Nephron (organoid): Measurements from ENCODE around the gene AZU1.

Experiments
- H3K27ac Mint-ChIP-seq, 3 experiments: 2 replicates each; pipeline ENCODE4 v1.8.0; 2020; ENCODE audit warnings: mixed read lengths in 3 of 3, mild to moderate bottlenecking in 2 of 3, moderate library complexity in 1 of 3
- H3K27me3 Mint-ChIP-seq: 2 replicates; pipeline ENCODE4 v1.8.0; 2021; ENCODE audit warnings: low read depth, mild to moderate bottlenecking, moderate library complexity, mixed read lengths
- H3K36me3 Mint-ChIP-seq: 2 replicates; pipeline ENCODE4 v1.8.0; 2020; ENCODE audit warnings: low read depth, mixed read lengths
- H3K4me1 Mint-ChIP-seq: 2 replicates; pipeline ENCODE4 v1.8.0; 2020; ENCODE audit warnings: mixed read lengths
- H3K4me3 Mint-ChIP-seq, 3 experiments: 2 replicates each; pipeline ENCODE4 v1.8.0; 2020; ENCODE audit warnings: mild to moderate bottlenecking in 3 of 3, mixed read lengths in 3 of 3, moderate library complexity in 2 of 3
- H3K9me3 Mint-ChIP-seq: 2 replicates; pipeline ENCODE4 v1.8.0; 2020; ENCODE audit warnings: mixed read lengths
- CTCF ChIP-seq, 3 experiments: fragments of 200-600 bp; sonication (generic); IDR thresholded peaks; one replicate each; pipeline ENCODE4 v1.5.0; 2021; ENCODE audit warnings: antibody characterized with exemption in 3 of 3; ENCODE audit not compliant: unreplicated experiment in 3 of 3

Gene AZU1

GRCh38 chr19:867855-868457 lies 40.3 kb downstream of the AZU1 start:
- peaks cover 11% of the 10 kb centered on the region for H3K4me1 Mint-ChIP-seq
- H3K36me3 Mint-ChIP-seq = peaks cover 31% of the 10 kb centered on the region
- H3K9me3 Mint-ChIP-seq = no peaks in the 10 kb centered on the region

GRCh38 chr19:868458-869244 lies 41.0 kb downstream of the AZU1 start:
- peaks cover 31% of the 10 kb centered on the region for H3K36me3 Mint-ChIP-seq
- no peak for TF ChIP-seq CTCF (IDR thresholded peaks at IDR 0.05; ENCODE audit: unreplicated experiment in 3 of 3)
- no peak overlapping the region for H3K4me3 Mint-ChIP-seq
- H3K9me3 Mint-ChIP-seq = no peaks in the 10 kb centered on the region
- H3K4me1 Mint-ChIP-seq = peaks cover 11% of the 10 kb centered on the region
- H3K27me3 Mint-ChIP-seq = peaks cover 6% of the 10 kb centered on the region
- H3K27ac Mint-ChIP-seq = no peak overlapping the region

More at GRCh38 chr19:867855-868457, 40.3 kb downstream of the AZU1 start:
- Mint-ChIP-seq H3K27ac (no peak overlapping the region), H3K4me3 (no peak overlapping the region), H3K27me3 (peaks cover 13% of the 10 kb centered on the region)
- no peak for TF ChIP-seq CTCF (IDR thresholded peaks at IDR 0.05; ENCODE audit: unreplicated experiment in 3 of 3)

- peaks cover 31% of the 10 kb centered on the region for H3K36me3 Mint-ChIP-seq
- H3K4me1 Mint-ChIP-seq = peaks cover 11% of the 10 kb centered on the region
- peaks cover 3% of the 10 kb centered on the region for H3K27me3 Mint-ChIP-seq
- H3K27ac Mint-ChIP-seq = no peak overlapping the region
- H3K4me3 Mint-ChIP-seq = no peak overlapping the region
- H3K9me3 Mint-ChIP-seq = no peaks in the 10 kb centered on the region
- no peak for TF ChIP-seq CTCF (IDR thresholded peaks at IDR 0.05; ENCODE audit: unreplicated experiment in 3 of 3)
These were observed 41.9 kb downstream of the AZU1 start for GRCh38 chr19:869245-870177.

- TF ChIP-seq CTCF (IDR thresholded peaks at IDR 0.05; ENCODE audit: unreplicated experiment in 3 of 3) = no peak
- Mint-ChIP-seq H3K9me3 (no peaks in the 10 kb centered on the region), H3K27ac (peak overlapping the region in 1 of 3 experiments; percentile 59), H3K4me1 (peaks cover 11% of the 10 kb centered on the region), H3K4me3 (no peak overlapping the region), H3K27me3 (no peaks in the 10 kb centered on the region), H3K36me3 (peaks cover 27% of the 10 kb centered on the region)
These were observed 42.7 kb downstream of the AZU1 start for GRCh38 chr19:870314-870713.

GRCh38 chr19:870963-871401 lies 43.3 kb downstream of the AZU1 start:
- no peak overlapping the region for H3K4me3 Mint-ChIP-seq
- no peak overlapping the region for H3K27ac Mint-ChIP-seq
- peaks cover 28% of the 10 kb centered on the region for H3K36me3 Mint-ChIP-seq
- H3K27me3 Mint-ChIP-seq = no peaks in the 10 kb centered on the region
- peaks cover 11% of the 10 kb centered on the region for H3K4me1 Mint-ChIP-seq
- TF ChIP-seq CTCF (IDR thresholded peaks at IDR 0.05; ENCODE audit: unreplicated experiment in 3 of 3) = no peak
- no peaks in the 10 kb centered on the region for H3K9me3 Mint-ChIP-seq
